Vagina (tissue), 2 donors: ENCODE data around the gene ARPC2. TPM values are rescaled to one million over a fixed set of nuclear protein-coding genes. Genes with fewer than 3 reads are reported as not detected.

Experiments
- DNase-seq, 2 donors: peaks; one replicate each; pipeline ENCODE4 v3.0.0-alpha.2; 2017; ENCODE audit errors: extremely low spot score in 2 of 2
- H3K27ac ChIP-seq: fragments of 200-600 bp; sonication (generic); one replicate; pipeline ENCODE4 v1.5.1; 2019
- H3K27me3 ChIP-seq: fragments of 200-600 bp; sonication (generic); one replicate; pipeline ENCODE4 v1.5.1; 2019
- H3K36me3 ChIP-seq, 2 donors: fragments of 200-600 bp; sonication (generic); one replicate each; pipeline ENCODE4 v1.5.1; 2017 to 2019
- H3K4me1 ChIP-seq: fragments of 200-600 bp; sonication (generic); one replicate; pipeline ENCODE4 v1.5.1; 2019
- H3K4me3 ChIP-seq, 2 donors: fragments of 200-600 bp; sonication (generic); 1 replicate in 1 of 2; 2 replicates in 1 of 2; pipeline ENCODE4 v1.5.1; 2016 to 2019
- H3K9me3 ChIP-seq: fragments of 200-600 bp; sonication (generic); one replicate; pipeline ENCODE4 v1.5.1; 2019
- CTCF ChIP-seq, 3 experiments: fragments of 450-650 bp in 2 of 3; fragments of 200-600 bp in 1 of 3; sonication (generic) in 1 of 3; IDR thresholded peaks; one replicate each; pipeline ENCODE4 v1.5.1; 2017 to 2019; ENCODE audit warnings: antibody characterized with exemption in 3 of 3, mild to moderate bottlenecking in 2 of 3, moderate library complexity in 2 of 3
- POLR2A ChIP-seq, 2 donors: fragments of 450-650 bp; IDR thresholded peaks; one replicate each; pipeline ENCODE4 v1.6.1; 2017; ENCODE audit warnings: antibody characterized with exemption in 2 of 2, mild to moderate bottlenecking in 2 of 2, moderate library complexity in 2 of 2
- POLR2AphosphoS5 ChIP-seq, 2 donors: sonication (generic); formaldehyde crosslinking; IDR thresholded peaks; one replicate each; pipeline ENCODE4 v1.9.0; 2017; ENCODE audit warnings: antibody characterized with exemption in 2 of 2, mild to moderate bottlenecking in 2 of 2, low read depth in 1 of 2; ENCODE audit not compliant: insufficient read depth in 1 of 2
- intact Hi-C: fragments of 100-400 bp; cut with DNase I; formaldehyde crosslinking; loops from one replicate; pipeline ENCODE4 v1.15.1; 2023
- total RNA-seq: library from RNA; depleted of rRNA; stranded (reverse); fragments of >200 nt; gene quantifications from one replicate; pipeline ENCODE4 v1.2.3, GENCODE V29; 2016

Gene ARPC2
- total RNA-seq, 1 donor from 2014 or later = 284 TPM

DNA sequence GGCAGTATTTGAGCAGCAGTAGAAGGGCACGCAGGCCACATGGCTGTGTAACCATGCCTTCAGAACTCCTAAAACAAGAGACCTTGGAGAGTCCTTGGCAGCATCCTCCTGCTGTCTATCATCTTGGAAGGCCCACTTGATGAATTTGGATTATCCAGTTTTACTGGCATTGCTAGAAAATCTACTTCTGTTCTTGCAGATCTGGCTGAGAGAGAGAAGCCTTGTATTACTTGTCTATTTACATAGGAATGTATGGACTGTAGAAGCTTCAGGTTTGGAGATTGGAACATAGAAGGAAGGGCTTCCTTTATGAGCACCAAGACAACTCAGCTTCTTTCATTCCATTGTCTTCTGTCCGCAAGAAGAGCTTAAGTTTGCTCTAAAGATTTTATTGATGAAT, 27.7 kb downstream of the ARPC2 start:
- peaks cover 0 to 84% of the 10 kb centered on the region in 2 donors for H3K36me3 ChIP-seq
- intact Hi-C loops = no loop called here
- no peaks in the 10 kb centered on the region for H3K9me3 ChIP-seq
- H3K4me3 ChIP-seq = no peak overlapping the region
- TF ChIP-seq POLR2A (IDR thresholded peaks at IDR 0.05) (no peak), POLR2AphosphoS5 (IDR thresholded peaks at IDR 0.05; ENCODE audit: insufficient read depth in 1 of 2, low read depth in 1 of 2) (no peak), CTCF (IDR thresholded peaks at IDR 0.05) (no peak)
- H3K27me3 ChIP-seq = no peaks in the 10 kb centered on the region
- H3K4me1 ChIP-seq = no peaks in the 10 kb centered on the region
- DNase-seq = no peak
- H3K27ac ChIP-seq = no peak overlapping the region

DNA sequence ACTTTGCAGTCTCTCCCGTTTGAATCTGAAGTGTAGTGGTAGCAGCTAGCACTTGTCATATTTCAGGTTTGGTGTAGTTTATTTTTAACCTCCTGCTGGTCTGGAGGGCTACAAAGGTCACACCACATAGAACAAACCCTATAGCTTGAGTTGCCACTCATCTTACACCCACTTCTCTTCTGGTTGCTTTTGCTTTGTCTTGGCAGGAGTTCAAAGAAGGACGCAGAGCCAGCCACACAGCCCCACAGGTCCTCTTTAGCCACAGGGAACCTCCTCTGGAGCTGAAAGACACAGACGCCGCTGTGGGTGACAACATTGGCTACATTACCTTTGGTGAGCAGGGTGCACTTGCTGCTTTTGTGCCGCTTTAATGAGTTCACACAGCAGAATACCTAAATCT, 28.2 kb downstream of the ARPC2 start:
- Histone ChIP-seq H3K4me1 (no peaks in the 10 kb centered on the region), H3K4me3 (no peak overlapping the region), H3K27me3 (no peaks in the 10 kb centered on the region), H3K9me3 (no peaks in the 10 kb centered on the region), H3K36me3 (peaks cover 3 to 84% of the 10 kb centered on the region in 2 donors), H3K27ac (no peak overlapping the region)
- DNase-seq = no peak
- intact Hi-C loops = no loop called here
- TF ChIP-seq CTCF (IDR thresholded peaks at IDR 0.05) (no peak), POLR2AphosphoS5 (IDR thresholded peaks at IDR 0.05; ENCODE audit: insufficient read depth in 1 of 2, low read depth in 1 of 2) (no peak), POLR2A (IDR thresholded peaks at IDR 0.05) (no peak)

- no peak for DNase-seq
- no peaks in the 10 kb centered on the region for H3K9me3 ChIP-seq
- peaks cover 4 to 94% of the 10 kb centered on the region in 2 donors for H3K36me3 ChIP-seq
- H3K27me3 ChIP-seq = no peaks in the 10 kb centered on the region
- no peak overlapping the region for H3K27ac ChIP-seq
- H3K4me1 ChIP-seq = no peaks in the 10 kb centered on the region
- TF ChIP-seq POLR2AphosphoS5 (IDR thresholded peaks at IDR 0.05; ENCODE audit: insufficient read depth in 1 of 2, low read depth in 1 of 2) (no peak), CTCF (IDR thresholded peaks at IDR 0.05) (no peak), POLR2A (IDR thresholded peaks at IDR 0.05) (no peak)
- intact Hi-C loops = loop anchor here (10.0 kb wide), 1 partner anchor 65 kb away; no protein-coding TSS in a partner anchor
- H3K4me3 ChIP-seq = no peak overlapping the region
These were observed 32.7 kb downstream of the ARPC2 start for GRCh38 chr2:218249691-218250090.

DNA sequence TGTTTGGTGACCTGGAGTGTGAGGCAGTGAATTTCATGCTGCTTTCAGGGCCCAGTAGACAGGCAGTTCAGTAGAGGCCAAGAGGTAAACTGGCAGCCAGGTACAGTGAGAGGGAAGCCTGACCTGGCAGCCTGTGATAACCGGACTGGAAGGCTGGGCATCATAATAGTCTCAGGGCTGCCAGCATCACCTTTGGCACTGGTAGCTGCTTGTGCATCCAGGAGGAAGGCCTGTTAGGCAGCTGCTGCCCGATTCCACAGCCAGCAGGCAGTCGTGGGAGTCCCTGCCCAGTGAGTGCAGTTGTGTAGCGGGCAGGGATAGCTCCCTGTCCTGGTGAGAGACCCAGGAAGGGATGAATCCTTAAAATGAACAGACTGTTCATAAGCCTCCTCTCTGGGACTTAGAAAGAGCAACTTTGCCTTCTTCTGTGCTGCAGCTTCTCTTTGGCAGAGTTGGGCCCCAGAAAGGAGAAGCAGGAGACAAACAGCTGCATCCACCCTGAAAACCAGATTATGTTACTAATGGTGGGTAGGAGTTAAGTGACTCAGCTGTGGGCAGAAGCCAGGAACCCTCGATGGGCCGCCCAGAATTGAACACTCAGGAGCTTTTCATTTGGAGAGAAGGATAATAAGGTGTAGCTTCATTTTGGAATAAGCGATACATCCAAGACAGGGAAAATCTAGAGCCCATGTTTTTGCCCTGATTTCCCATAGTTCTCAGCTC, 35.7 kb downstream of the ARPC2 start:
- Histone ChIP-seq H3K4me3 (no peak overlapping the region), H3K4me1 (no peaks in the 10 kb centered on the region), H3K36me3 (peaks cover 4 to 82% of the 10 kb centered on the region in 2 donors), H3K27ac (no peak overlapping the region), H3K27me3 (no peaks in the 10 kb centered on the region), H3K9me3 (no peaks in the 10 kb centered on the region)
- DNase-seq = no peak
- no peak for TF ChIP-seq CTCF (IDR thresholded peaks at IDR 0.05)
- no peak for TF ChIP-seq POLR2AphosphoS5 (IDR thresholded peaks at IDR 0.05; ENCODE audit: insufficient read depth in 1 of 2, low read depth in 1 of 2)
- TF ChIP-seq POLR2A (IDR thresholded peaks at IDR 0.05) = no peak
- intact Hi-C loops = loop anchor here (10.0 kb wide), 1 partner anchor 68 kb away; no protein-coding TSS in a partner anchor

DNA sequence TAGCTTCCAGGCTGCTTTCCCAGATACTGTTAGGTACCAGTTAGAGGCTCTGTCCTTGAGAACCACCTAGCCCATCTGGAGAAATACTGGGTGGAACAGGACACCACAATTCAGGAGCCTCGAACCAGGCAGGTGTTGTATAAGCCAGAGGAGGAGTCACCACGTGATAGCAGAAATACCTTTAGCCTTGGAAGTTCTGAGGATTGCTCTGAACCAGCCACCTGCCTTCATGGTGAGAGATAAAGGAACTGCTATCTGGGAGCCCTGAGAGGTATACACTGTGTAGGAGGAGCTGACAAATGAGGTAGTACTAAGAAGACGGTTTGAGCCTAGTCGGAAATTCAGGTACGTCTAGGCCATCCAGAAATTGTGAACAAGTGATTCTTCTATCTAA, 36.2 kb downstream of the ARPC2 start:
- Histone ChIP-seq H3K4me1 (peaks cover 2% of the 10 kb centered on the region), H3K4me3 (no peak overlapping the region), H3K36me3 (peaks cover 4 to 76% of the 10 kb centered on the region in 2 donors), H3K27ac (no peak overlapping the region), H3K27me3 (no peaks in the 10 kb centered on the region), H3K9me3 (no peaks in the 10 kb centered on the region)
- intact Hi-C loops = loop anchor here (10.0 kb wide), 1 partner anchor 68 kb away; no protein-coding TSS in a partner anchor
- TF ChIP-seq CTCF (IDR thresholded peaks at IDR 0.05) (no peak), POLR2A (IDR thresholded peaks at IDR 0.05) (no peak), POLR2AphosphoS5 (IDR thresholded peaks at IDR 0.05; ENCODE audit: insufficient read depth in 1 of 2, low read depth in 1 of 2) (no peak)
- no peak for DNase-seq
